NOMO-1 treated with dmso at 0.1 percent for 144 hours (cell line): ENCODE data around the gene CFAP54.
A peak's percentile ranks its signal among the peaks of the same experiment; 100 is the strongest.
"Not testable (repeated sequence)": the region's sequence is repeated elsewhere in the genome, so short reads cannot be mapped to it uniquely, and the experiment has no call there.

ENCODE experiments used
- DNase-seq: peaks from one replicate; lab custom pipeline; 2025; ENCODE audit not compliant: unreplicated experiment; lab: John Stamatoyannopoulos, UW

CFAP54 gene, protein sequence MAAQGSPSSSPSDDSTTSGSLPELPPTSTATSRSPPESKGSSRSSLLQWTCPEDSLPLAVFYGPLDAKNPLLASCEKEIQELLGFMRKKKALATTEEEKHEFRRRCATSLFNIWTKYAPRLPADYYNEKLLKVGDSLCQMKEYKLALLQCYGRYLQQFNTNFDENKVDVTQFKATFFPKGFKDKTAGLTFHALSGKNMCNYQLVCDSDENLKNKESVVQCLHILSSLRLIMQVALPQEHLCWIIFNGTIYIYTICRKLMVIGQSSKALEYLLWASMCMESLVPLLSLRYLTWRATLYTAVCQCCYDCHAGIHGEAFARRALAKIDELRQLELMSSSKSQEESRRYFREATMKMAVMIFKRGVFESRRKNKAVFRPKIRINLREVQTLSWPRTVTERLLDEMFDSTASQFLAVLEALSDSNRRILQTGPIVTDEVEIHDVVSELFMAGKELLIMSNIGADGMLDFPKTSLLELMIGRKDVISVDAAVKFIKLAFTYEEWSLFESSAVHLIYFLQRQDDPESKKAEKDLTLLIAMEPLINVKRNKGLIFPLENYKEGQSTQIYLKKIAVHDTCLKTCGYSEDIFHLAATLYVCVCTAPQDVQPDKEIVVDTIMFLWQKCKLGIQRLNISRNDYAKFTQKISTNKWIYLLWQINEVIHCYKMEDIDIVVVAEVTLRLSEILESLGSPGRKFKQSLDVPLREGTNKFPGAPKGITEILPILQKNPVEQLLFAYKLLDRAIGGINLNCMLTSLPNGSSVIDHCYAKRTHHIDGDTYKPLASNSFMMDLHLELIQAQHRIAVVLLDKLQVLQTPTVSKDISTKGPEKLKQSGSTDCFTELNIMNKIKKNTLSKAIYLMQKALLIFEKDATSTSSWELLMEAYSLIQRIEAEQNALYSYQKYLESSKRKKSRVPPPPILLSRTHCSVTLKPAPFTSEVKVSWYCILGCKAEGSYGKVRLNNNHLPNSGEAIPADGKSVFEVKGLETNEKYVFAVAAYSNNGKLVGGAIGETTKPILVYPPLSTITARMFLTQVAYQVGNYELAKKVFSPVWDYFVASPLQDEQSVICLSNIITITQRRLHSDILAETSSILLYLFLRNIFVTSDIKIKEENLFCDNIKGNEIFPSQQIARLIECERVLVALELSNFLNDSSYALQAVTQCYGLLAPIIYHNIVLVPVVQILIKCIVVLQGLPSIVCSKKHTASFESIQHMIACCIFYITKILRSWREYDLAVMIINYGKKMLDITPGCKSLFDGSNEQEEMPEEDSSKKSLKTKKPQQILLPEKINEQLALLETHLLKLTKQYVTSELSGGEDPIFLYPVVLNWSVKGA (N-terminal part only)

GRCh38 chr12:96489392-96490056 is at the start of gene CFAP54:
CFAP54 (plus strand) TSS chr12:96489577; CDS start chr12:96489610, 33 bp downstream.
- DNase-seq, result peak; percentile 79

- no peak for DNase-seq
These were observed 47.6 kb upstream of the CFAP54 start for GRCh38 chr12:96441816-96442215.

DNA sequence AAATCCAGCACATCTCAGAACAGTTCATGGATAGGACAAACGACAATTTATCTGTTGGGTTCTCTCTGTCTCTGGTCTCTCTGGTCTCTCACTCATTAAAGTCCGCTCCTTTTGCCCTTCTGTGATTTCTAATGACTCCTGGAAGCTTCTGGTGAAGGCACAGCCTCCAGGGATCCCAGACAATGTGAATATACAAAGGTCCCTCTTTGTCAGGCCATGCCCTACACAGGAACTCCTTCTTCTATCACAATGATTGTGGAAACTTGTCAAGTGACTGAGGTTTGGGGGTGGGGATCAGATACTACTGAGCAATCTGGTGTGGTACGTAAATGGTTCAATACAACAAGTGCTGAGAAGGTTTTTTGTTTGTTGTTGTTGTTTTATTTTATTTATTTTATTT is 46.5 kb upstream of the CFAP54 start:
- DNase-seq, result no peak

- no peak for DNase-seq
These were observed 45.0 kb upstream of the CFAP54 start for GRCh38 chr12:96444399-96444798.

DNA sequence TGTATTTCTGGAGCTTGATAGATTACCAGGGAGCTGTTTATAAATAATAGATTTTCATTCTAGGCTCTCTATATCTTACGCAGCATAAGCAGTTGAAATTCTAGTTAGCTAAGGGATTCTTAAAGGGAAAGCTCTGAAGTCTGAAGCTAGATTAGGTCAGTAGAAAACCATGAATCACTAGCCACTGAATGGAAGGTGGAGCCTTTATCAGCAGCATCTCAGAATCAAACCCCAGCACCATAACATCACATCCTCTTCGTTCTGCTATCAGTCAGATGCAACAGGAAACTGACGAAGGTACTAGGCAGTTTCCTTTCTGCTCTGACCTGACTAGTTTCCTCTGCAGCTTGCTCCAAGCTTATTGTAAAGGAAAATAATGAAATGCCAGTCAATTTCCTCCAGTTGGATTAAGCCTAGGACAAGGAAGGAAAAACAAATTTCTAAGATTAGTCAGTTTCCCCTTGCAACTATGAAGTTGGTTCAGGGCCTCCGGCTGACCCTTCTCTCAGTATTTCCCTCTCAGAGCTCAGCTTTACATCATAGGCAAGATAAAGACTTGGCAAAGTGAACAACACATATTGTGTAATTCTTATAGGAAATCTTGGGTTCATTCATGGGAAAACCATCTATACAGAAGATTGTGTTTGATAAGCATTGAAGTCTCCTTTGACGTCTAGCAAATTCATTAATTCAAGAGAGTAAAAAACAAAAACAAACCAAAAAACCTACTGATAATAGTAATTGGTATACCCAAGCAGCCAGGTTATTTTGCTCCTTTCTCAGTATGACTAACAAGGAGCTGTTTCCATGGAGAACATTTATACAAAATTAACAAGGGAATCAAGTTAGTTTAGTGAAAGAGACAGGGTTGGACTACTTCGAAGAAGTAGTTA is 43.4 kb upstream of the CFAP54 start:
- no peak for DNase-seq

DNA sequence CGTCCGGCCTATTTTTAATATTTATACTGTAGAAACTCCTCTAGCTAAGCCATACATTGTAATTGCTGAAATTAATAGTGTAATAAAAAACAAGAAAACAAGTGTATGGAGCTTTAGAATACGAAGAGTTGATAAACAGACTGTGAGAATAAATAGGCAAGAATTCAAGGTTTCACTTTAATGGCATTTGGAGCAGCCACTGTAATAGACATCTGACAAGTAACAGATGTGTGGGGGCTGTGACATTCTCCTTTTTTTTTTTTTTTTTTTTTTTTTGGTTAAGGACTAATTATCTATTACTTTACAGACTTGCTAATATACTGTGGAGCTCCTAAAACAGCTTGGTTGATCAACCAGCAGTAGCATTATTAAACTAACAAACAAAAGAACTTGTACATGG is 42.1 kb upstream of the CFAP54 start:
- DNase-seq, result no peak

DNA sequence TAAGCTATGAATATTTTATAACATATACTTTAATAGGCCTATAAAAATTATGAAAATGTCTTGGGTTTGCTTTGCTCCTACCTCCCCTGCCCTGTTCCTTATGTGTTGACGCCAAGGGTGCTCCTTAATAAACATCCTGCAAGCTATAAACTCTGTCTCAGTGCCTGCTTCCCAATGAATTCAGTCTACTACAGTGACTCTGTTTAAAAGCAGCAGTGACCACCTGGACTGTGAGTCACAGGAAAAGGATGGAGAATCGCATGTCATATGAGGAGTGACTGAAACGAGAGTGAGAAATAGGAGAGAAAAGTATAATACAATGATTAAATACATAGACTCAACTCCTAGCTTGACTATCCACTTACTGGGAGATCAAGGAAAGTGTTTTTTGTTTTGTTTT is 41.1 kb upstream of the CFAP54 start:
- DNase-seq, result no peak

DNA sequence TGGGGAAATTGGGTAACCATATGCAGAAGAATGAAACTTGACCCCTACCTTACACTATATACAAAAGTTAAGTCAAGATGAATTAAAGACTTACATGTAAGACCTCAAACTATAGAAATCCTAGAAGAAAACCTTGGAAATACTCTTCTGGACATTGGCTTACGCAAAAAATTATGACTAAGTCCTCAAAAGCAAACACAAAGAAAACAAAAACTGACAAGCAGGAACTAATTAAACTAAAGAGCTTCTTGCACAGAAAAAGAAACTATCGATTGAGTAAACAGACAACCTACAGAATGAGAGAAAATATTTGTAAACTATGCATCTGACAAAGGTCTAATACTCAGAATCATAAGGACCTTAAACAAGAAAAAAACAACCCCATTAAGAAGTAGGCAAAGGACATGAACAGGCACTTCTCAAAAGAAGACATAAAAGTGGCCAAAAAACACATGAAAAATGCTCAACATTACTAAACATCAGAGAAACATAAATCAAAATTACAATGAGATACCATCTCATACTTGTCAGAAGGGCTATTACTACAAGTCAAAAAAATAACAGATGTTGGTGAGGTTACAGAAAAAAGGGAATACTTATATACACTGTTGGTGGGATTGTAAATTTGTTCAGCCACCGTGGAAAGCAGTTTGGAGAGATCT is 37.0 kb upstream of the CFAP54 start:
- DNase-seq, result no peak

DNA sequence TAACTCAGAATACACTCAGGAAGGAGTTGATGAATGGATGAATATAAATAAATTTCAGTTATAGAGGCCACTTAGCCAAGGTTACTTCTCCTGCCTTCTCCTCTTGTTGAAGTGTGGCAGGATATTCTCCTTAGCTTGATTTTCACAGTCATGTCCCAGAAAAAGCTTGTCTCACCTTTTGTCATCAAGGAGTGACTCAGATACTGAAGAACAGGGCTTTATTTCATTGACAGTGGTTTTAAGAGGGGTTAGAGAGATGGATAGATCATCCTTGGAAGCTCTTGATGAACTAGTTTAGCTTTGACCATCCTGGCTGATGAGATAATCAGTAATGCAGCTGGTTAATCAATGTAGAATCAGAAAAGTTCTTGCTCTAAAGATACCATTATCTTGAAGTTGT is 35.0 kb upstream of the CFAP54 start:
- no peak for DNase-seq

DNA sequence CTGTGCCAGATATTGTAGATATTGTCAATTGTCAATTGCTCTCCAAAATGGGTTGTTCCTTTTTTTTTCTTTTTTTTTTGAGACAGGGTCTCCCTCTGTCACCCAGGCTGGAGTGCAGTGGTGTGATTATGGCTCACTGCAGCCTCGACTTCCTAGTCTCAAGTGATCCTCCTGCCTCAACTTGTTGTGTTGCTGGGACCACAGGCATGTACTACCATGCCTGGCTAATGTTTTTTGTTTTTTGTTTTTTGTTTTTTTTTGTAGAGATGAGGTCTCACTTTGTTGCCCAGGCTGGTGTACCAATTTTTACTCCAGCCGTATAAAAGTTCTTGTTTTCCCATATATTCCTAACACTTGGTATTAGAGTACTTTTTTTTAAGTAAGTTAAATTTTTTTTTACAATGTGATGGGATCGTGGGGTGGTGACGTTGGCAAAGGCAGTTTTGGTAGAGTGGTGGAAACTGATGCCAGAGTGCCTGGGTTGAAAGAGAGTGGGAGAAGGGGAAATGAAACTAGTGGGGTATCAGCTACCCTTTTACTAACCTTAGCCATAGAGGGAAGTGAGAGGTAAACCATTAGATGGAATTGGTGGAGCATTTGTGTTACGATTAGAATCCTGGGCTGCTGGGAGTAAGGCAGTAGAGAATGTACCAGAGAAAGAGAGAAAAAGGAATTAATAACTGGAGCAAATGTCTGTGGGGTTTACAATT is 33.0 kb upstream of the CFAP54 start:
- peak; percentile 60 for DNase-seq

DNA sequence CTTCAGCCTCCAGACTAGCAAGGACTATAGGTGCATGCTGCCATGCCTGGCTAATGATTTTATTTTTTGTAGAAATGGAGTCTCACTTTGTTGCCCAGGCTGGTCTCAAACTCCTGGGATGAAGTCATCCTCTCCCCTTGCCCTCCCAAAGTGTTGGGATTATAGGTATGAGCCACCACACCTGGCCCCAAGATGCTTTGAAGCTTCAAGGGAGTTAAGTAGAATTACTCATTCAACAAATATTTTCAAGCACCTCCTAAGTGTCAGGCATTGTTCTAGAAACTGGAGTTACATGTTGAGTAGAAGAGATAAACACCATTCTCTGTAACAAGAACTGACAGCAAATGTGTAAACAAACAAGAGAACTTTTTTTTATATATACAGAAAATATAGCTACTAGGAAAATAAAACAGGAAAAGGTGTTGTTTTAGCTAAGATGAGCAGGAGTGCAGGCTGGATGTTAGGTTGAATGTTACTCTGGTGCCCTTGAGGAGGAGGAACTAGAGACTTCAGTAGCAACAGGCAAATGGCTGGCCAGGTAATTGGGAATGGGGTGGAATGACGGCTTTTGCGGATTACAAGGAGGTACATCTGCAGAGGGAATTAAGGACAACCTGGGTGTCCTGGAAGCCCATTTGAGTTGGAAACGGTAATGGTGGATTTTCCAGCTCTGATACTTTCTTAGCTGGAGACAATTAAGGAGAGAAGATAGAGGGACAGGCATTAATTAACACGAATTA is 32.0 kb upstream of the CFAP54 start:
- DNase-seq, result no peak

DNA sequence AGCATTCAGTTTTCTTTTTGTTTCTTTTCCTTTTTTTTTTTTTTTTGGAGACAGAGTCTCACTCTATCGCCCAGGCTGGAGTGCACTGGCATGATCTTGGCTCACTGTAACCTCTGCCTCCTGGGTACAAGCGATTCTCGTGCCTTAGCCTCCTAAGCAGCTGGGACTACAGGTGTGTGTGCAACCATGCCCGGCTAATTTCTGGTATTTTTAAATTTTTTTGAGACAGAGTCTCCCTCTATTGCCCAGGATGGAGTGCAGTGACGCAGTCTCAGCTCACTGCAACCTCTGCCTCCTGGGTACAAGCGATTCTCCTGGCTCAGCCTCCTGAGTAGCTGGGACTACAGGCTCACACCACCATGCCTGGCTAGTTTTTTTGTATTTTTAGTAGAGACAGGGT is 30.1 kb upstream of the CFAP54 start:
- DNase-seq, result not testable (repeated sequence)

GRCh38 chr12:96462571-96463280 is 26.7 kb upstream of the CFAP54 start:
- DNase-seq, result no peak

DNA sequence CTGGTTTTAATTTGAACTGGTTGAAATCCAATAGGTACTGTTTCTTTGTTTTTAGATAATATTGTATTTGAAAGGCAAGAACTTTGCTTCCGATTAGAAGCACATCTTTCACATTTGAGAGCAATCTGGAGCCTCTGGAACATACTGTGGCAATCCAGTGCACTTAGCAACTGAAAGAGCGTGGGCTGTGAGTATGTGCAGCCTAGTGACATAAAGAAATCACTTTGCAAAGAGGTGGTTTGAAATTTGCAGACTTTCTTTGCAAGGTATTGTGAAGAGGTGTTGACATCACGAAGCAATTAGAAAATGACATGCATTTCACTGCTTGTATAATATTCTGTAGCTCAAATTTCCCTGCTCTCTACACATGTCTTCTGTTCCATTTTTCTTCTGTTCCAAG is 23.5 kb upstream of the CFAP54 start:
- no peak for DNase-seq

DNA sequence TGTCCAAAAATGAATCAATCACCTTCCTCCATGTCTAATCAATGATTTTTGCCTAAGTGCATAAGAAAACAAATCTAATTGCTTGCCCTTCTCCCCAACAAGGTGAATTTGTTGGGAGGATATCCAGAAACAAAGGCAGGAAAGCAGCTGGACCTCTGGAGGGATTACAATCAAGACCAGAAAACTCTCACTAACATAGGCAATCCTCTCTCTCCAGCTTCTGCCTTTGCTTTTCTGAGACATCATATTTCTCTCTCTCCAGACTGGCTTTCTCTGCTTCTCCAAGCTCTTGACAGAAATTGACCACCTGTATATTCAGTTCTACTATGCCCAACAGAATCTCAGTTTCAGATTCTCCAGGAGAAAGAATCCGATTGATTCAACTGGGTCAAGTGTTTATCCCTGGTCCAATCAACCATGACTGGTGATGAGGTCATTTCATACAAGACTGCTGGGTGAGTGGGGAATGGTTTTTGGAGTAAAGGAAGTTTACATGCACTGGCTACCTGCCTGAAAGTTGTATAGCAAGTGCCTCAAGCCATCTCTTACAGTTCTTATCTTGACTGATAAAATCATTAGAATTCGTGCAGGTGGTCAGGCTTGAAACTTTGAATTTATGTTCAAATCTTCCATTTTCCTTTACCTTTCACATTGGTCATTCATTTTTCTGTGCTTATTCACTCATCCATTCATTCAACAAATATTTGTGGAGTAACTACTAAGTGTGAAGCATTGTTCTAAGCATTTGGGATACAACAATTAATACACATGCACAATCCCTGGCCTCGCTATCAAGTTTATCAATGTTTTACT is 22.2 kb upstream of the CFAP54 start:
- no peak for DNase-seq

GRCh38 chr12:96471368-96472050 is 17.9 kb upstream of the CFAP54 start:
- no peak for DNase-seq
